GM13977 (cell line): Measurements from ENCODE around the gene SLC12A8.
A peak's percentile ranks its signal among the peaks of the same experiment; 100 is the strongest.

Experiments used
- DNase-seq: peaks from one replicate; pipeline ENCODE4 v3.0.0; 2012; ENCODE audit warnings: low spot score
- in situ Hi-C: fragments of 300-500 bp; cut with MboI; formaldehyde crosslinking; loops from one replicate; pipeline ENCODE4 v1.12.0; 2022; ENCODE audit warnings: low sequenced_read_pairs, low pct_unique_long_range_greater_than_20kb, mixed read lengths, inconsistent platforms; ENCODE audit not compliant: unreplicated experiment
- TF ChIP-seq, protein P1 (sequence below): IDR thresholded peaks from 2 replicates; pipeline ENCODE4 v1.5.1; 2012; ENCODE audit warnings: mild to moderate bottlenecking, control low read depth; ENCODE audit not compliant: insufficient read depth; ENCODE audit errors: extremely low read depth, missing control alignments

Gene SLC12A8

DNA sequence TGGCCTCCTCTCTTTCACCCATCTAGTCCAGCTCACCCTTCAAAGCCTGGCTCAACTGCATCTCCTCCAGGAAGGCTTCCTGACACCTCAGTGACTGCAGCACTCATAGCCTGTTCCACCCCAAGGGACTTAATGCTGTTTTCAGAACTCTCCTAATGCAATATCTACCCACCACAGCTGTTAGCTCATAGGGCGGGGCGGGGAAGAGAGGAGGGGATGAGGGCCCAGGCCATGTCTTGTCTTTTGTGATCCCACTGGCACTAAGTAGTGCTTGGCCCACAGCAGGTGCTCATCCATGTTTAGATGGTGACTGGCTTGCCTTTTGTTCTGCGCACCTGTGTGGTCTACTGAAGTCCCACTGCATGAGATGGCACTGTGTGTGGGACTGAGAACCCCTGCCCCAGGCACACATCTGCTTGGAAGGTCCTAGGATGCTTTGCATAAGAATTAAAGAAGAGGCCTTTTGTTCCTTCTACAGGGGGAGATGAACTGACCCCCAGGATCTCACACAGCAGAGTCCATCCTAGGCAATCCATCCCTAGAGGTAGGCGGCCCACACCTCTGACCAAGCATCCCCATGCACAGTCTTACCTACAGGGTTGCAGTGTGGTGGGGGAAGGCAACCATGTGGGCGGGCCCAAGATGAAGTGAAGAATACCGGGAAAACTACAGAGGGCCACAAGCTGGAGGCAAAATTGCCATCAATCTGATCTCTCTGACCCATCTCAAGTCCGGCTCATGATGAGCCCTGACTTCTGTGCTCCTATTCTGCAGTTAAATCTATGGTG, 23.0 kb downstream of the SLC12A8 start:
- in situ Hi-C loops: no loop called here

DNA sequence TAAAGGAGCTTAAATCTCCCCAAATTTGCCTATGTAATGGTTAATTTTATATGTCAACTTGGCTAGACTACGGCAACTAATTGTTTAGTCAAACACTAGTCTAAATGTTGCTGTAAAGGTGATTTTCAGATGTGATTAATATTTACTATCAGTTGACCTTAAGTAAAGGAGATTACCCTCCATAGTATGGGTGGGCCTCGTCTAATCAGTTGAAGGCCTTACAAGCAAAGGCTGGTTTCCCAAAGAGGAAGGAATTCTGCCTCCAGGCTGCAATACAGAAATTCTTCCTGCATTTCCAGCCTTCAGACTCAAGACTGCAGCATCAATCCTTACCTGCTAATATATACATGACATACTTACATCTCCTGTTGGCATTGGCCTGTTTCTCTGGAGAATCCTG, 23.6 kb downstream of the SLC12A8 start:
- DNase-seq: no peak
- in situ Hi-C loops: no loop called here
- TF ChIP-seq, protein P1, sequence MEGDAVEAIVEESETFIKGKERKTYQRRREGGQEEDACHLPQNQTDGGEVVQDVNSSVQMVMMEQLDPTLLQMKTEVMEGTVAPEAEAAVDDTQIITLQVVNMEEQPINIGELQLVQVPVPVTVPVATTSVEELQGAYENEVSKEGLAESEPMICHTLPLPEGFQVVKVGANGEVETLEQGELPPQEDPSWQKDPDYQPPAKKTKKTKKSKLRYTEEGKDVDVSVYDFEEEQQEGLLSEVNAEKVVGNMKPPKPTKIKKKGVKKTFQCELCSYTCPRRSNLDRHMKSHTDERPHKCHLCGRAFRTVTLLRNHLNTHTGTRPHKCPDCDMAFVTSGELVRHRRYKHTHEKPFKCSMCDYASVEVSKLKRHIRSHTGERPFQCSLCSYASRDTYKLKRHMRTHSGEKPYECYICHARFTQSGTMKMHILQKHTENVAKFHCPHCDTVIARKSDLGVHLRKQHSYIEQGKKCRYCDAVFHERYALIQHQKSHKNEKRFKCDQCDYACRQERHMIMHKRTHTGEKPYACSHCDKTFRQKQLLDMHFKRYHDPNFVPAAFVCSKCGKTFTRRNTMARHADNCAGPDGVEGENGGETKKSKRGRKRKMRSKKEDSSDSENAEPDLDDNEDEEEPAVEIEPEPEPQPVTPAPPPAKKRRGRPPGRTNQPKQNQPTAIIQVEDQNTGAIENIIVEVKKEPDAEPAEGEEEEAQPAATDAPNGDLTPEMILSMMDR: no peak

More for the DNA sequence above, 23.0 kb downstream of the SLC12A8 start:
- DNase-seq: no peak
- TF ChIP-seq, protein P1: no peak

DNA sequence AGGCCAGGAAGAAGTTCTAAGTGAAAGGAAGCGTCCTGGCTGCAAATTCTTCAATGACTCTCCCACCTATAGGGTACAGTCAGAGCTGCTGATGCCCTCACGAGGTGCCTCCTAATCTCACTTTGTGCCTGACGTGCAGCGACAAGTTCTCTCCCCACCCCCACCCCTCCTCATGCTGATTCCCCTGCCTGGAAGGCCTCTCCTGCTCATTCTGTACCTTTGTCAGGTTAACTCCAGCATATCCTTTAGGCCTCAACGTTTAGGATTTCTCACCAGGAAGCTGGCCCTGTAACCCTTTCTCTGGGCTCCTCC, 25.0 kb downstream of the SLC12A8 start:
- TF ChIP-seq, protein P1: no peak
- in situ Hi-C loops: no loop called here
- DNase-seq: no peak

DNA sequence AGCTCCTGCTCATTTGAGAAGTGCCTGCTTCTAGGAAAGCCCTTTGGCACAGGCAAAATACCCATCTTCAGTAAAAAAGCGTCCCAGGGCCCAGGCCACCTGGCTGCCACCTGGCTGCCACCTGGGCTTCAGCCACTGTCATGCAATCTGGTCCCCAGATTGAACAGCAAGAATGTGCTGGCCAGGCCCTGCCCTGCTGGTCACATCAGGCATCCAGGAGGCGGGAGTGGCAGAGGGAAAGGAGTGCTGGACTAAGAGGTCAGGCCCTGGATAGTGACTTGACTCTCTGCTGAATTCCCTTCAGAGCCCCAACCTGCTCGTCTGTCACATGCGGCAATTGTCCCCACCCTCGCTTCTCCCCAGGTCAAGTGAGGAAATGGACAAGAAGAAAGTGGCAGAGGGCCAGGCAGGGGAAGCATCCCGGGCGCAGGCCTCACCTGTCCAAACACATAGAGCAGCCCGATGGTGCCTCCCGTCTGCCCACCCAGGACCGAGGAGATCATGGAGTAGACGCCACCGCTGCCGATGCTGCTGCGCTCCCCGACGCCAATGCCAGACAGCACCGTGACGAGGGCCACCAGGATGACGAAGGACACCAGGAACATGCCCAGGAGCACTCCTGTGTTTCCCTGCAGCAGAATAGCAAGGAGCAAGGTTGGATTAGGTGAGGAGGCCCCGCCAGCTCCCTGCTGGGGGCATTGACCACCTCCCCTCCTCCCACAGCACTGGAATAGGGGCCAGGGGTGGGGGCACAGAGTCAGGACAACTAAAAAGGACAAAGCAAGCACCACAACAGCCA, 25.5 kb downstream of the SLC12A8 start:
- in situ Hi-C loops: no loop called here
- TF ChIP-seq, protein P1: no peak
- DNase-seq: no peak

DNA sequence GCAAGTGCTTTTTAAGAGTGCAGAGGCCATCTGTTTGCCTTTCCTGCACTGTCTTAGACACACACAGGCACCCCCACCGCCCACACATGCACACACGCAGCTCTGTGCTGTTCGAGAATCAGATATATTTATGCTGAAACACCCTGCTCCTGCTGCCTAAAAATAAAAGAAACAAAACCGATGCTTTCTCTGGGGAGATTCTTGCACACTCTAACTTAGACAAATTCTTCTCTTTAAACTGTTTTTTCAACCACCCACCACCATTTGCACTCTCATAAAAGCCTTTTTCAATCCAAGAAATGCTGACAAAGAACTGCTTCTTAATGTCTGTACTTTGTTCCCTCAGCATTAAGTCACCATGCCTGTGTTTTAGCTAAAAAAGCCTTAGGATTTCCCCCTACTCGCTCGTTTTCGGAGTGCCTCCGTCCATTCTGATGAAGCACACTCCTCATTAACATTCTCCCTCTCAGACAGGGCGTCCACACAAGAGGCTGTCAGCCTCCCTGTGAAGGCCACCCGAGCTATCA, 26.2 kb downstream of the SLC12A8 start:
- in situ Hi-C loops: no loop called here
- TF ChIP-seq, protein P1: no peak
- peak; percentile 77 for DNase-seq

DNA sequence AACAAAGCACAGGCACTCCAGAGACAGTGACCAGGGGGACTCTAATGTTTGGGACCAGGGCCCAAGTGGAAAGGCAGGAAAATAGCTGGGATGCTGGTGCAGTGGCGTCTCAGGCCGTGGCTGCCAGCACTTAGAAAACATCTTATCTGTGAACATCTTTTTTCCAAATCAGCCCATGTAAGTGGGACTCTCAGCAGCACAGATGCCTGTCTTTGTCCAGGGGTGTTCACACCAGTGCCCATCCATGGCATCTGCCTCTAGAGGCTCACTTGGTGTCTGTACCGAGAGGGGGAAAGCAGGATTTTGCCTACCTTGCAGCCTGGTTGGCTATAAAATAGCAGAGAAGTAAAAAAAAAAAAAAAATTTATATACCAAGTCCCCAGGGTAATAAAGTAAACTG, 26.7 kb downstream of the SLC12A8 start:
- no peak for DNase-seq
- TF ChIP-seq, protein P1: no peak
- in situ Hi-C loops: no loop called here
